NCI-H510A (cell line): ENCODE measurements around the gene INSIG1.

Experiments used
- DNase-seq: peaks from one replicate; lab custom pipeline; 2025; lab: John Stamatoyannopoulos, UW

Gene INSIG1

DNA sequence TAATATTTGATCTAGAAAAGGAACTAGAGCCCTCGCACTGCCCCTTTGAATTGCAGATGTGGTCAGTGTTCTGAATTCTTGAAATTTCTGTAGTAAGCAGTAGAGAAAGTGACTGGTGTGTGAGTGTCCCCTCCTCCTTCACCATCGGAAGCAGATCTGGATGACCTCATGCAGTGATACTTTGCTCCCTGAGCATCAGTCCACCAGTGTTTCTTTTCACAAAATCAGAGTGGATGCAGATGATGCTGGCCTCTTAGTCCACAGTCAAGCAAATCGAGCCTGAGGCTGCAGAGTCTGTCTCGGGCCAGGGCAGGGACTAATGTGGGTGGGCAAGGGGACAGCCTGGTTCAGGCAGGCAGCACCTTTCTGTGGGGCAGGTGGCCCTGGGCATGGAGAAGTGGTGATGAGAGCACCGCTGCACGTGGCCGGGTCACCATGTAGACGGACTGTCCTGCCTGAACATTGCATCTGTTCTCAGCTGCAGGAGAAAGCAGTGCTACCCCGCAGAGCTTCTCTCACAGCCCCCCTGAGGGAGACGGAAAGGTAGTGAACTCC, 5.4 kb downstream of the INSIG1 start:
- no peak for DNase-seq

GRCh38 chr7:155303897-155304296, 6.2 kb downstream of the INSIG1 start:
- DNase-seq: no peak

GRCh38 chr7:155305231-155305904, 7.7 kb downstream of the INSIG1 start:
- DNase-seq: no peak

GRCh38 chr7:155306673-155307470, 9.2 kb downstream of the INSIG1 start:
- no peak for DNase-seq

DNA sequence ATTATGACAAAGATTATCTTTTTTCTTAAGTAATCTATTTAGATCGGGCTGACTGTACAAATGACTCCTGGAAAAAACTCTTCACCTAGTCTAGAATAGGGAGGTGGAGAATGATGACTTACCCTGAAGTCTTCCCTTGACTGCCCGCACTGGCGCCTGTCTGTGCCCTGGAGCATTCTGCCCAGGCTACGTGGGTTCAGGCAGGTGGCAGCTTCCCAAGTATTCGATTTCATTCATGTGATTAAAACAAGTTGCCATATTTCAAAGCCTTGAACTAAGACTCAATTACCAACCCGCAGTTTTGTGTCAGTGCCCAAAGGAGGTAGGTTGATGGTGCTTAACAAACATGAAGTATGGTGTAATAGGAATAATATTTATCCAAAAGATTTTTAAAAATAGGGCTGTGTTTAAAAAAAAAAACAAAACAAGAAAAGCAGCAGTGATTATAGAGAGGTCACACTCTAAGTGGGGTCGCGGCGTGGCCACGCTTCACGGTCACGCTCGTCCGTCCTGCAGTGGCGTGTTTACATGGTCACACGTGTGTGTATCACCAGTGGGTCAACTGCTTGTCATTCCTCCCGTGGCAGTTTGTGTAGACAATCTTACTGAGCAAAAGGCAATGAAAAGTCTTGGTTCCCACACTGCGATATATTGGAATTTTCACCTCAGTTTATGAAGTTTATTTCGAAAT, 10.8 kb downstream of the INSIG1 start:
- no peak for DNase-seq

GRCh38 chr7:155309021-155309338, 11.3 kb downstream of the INSIG1 start:
- no peak for DNase-seq

DNA sequence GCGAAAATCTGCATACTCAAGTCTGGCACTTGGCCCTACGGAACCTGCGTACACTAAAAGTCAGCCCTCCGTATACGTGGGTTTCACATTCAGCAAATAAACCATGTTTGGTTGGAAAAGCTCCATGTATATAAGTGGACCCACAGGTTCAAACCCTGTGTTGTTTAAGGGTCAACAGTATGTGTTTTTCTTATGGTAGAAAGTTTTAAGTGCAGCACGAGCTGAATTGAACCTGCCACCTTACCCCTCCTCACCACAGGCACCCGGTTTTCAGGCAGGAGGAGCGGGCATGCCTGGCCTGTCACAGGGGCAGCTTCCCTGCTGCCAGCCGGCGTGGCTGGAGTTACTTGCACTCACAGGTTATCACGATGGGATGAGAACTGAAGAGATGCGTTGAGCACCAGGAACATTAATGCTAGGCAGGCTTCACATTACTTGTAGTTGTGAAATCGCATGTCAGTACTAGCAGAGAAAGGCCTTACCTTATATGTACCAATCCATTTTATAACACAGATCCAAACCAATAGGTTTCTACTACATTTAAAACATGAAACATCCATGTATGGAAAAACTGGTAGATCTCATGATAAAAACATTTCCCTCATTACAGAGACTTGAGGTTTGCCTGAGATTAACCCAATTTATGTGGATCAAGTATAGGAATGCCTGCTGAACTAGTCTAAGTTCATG, 12.9 kb downstream of the INSIG1 start:
- DNase-seq: no peak

- no peak for DNase-seq
These were observed 14.3 kb downstream of the INSIG1 start for GRCh38 chr7:155311826-155312537.

- DNase-seq: no peak
These were observed 15.0 kb downstream of the INSIG1 start for GRCh38 chr7:155312633-155313032.

- no peak for DNase-seq
These were observed 15.4 kb downstream of the INSIG1 start for GRCh38 chr7:155313096-155313495.

DNA sequence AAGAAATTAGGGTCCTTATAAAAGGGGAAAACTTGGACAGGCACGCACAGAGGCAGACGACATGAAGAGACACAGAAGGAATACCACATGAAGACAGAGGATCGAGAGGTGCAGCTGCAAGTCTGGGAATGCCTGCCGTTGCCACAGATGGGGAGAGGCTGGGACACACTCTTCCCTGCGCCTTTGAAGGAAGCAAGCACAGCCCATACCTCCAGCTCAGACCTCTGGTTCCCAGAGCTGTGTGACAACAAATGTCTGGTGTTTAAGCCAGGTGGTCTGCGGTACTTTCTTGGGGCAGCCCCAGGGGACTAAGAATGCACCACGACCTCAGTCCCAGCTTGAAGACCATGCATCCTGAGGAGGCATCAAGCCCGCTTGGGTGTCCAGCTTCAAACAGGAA, 18.3 kb downstream of the INSIG1 start:
- no peak for DNase-seq

DNA sequence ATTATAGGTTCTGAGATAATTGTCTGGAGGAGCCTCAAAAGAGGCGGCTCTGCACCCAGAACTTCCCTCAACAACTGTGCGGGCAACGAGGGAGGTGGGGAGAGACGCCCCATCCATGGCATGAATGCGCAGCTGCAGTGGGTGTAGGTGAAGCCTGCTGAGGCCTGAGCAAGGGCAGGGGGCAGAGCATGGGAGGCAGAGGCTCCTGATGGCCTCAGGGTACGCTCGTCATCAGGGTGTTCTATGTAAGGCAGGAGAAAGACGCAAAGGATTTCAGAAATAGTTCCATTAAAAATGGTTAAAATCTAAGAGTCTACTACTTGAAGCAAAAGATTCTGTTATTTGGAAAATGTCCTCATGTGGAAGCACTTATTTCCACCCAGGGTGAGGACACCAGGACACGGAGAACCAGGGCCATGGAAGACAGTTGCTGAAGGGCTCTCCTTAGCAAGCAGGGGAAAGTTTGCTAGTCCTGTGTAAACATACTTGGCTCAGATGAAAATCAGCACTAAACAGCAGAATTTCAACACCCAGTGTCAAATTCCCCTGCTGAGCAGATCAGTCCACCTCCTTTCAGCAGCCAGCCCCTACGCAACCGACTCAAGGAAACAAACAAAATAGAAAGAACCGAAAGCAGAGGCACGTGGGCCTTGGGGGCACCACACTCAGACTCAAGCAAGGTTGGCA, 18.9 kb downstream of the INSIG1 start:
- no peak for DNase-seq

DNA sequence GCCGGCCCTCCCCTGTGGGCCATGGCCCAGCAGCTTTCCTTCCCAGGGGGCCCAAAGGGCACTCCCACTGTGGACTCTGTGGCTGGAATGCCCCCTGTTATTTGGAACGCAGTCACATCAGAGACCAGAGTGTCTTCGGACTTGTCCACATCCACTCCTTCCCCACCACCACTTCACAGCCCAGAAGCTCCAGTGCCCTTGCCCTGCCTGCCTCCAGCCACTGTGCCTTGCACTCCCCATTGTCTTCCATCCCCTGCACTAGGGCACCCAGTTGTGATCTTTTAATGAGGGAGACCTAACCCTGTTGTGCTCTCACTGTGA, 19.4 kb downstream of the INSIG1 start:
- DNase-seq: no peak

DNA sequence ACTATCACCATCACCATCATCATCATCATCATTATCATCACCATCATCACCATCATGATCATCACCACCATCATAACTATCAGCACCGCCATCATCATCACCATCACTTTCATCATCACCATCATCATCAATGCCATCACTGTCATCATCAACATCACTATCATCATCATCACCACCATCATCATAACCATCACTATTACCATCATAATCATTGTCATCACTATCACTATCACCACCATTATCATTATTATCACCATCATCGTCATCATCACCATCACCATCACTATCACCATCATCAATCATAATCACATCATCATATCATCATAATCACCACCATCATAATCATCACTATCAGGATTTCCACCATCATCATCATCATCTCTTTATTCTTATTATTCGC, 20.6 kb downstream of the INSIG1 start:
- DNase-seq: no peak

GRCh38 chr7:155322530-155322929, 24.9 kb downstream of the INSIG1 start:
- no peak for DNase-seq

- DNase-seq: no peak
These were observed 25.4 kb downstream of the INSIG1 start for GRCh38 chr7:155323001-155323638.

DNA sequence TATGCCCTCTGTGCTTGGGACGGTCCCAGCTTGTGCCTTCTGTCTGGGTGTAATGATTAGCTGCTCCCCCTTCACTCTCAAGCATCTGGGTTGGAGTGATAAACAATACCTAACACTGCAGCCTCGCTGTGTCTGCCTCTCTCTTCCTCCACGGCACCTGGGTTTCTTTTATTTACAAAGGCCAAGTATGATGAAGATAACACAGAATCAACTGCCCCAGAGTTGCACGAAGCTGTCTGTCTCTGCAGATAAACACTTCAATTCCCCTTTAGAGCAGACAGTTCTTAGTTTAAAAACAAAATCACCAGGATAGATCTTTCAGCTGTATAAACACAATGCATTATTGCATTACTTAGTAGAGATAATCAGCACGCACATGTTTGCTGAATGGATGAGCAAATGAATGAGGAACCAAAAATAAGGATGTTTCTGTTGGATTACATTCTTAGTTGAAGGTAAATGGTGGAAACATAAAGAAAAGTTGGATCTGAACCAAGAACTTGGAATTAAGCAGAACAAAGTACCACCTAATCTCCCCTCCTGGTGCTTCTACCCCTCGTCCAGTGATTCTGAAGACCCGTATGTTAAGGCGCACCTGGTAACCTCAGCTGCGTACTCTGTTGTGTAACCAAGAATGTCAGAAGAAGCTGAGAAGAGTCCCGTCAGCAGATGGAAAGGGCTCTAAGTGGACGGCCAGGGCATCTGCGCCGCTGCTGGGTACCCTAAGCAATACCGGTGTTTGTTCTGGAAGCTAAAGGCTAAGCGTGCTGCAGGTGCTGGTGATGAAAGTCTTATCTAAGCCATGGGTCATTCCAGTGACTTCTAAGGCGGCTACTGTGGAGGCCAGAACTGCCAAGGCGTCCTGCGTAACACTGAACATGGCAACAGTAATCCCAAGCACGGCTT, 26.6 kb downstream of the INSIG1 start:
- DNase-seq: no peak

- no peak for DNase-seq
These were observed 27.2 kb downstream of the INSIG1 start for GRCh38 chr7:155324918-155325235.

DNA sequence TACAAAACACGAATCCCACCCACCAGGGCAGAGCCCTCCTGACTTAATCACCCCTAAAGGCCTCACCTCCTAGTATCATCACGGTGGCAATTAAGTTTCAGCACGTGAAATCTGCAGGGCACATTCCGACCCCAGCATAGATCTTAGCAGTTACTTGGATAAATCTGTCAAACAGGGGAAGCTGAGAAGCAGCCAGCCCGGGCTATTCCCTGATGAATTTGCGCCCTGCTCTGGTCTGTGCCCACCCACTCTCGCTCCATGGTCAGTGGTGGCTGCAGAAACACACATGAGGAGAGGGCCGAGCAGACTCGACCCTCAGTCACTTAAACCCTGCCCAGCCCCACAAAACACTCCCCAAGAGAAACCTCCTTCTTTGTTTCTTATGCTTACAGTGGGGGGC, 28.7 kb downstream of the INSIG1 start:
- no peak for DNase-seq
